GM12878 (cell line): ENCODE data around the gene XIRP1. TPM values are rescaled to one million over a fixed set of nuclear protein-coding genes. Genes with fewer than 3 reads are reported as not detected.
"Not testable (repeated sequence)": the region's sequence is repeated elsewhere in the genome, so short reads cannot be mapped to it uniquely, and the experiment has no call there.

Source experiments
- ATAC-seq: fragments of 200-7000 bp; cut with Tn5 transposase; 3 replicates; pipeline ENCODE4 v1.9.1; 2020; ENCODE audit warnings: mild to moderate bottlenecking, moderate library complexity
- BruUV-seq: library from RNA; stranded (reverse); fragments of 400-500 nt; replicated peaks from 2 replicates; lab custom pipeline; 2021; lab: Mats Ljungman, UMichigan
- CTCF ChIA-PET: fragments of 300-600 bp; sonication (Branson Sonifier 250); formaldehyde crosslinking; extraction: SDS; loops from one replicate; lab custom pipeline; 2021; ENCODE audit warnings: inconsistent platforms; lab: Yijun Ruan, JAX
- POLR2A ChIA-PET: fragments of 350-600 bp; formaldehyde crosslinking; extraction: SDS; loops from one replicate; lab custom pipeline; 2021; ENCODE audit warnings: inconsistent platforms; lab: Charles Lee
- RAD21 ChIA-PET: fragments of 300-600 bp; sonication (Branson Sonifier 250); formaldehyde crosslinking; loops from one replicate; lab custom pipeline; 2023; ENCODE audit warnings: antibody characterized with exemption; ENCODE audit not compliant: unreplicated experiment; lab: Charles Lee
- SMC1A ChIA-PET: fragments of 300-600 bp; sonication (Branson Sonifier 250); formaldehyde crosslinking; loops from one replicate; lab custom pipeline; 2023; ENCODE audit not compliant: unreplicated experiment, uncharacterized antibody; lab: Charles Lee
- DNase-seq: peaks from one replicate; pipeline ENCODE4 v3.0.0-alpha.2; 2011; ENCODE audit warnings: low read depth, low spot score
- FAIRE-seq: peaks from 3 replicates; lab custom pipeline; 2011; peaks lifted over from hg19 to GRCh38; lab: Jason Lieb, UNC
- H2AFZ ChIP-seq: 2 replicates; pipeline ENCODE4 v1.6.0; 2011; ENCODE audit warnings: low read depth, low read length, control low read depth; ENCODE audit not compliant: control insufficient read depth
- H3K27ac ChIP-seq: 2 replicates; pipeline ENCODE4 v1.5.1; 2011; ENCODE audit warnings: control low read depth; ENCODE audit not compliant: control insufficient read depth, insufficient read depth
- H3K27me3 ChIP-seq, 2 experiments: replicated peaks in 1 of 2; 2 replicates each; pipeline versions ENCODE4 v1.6.0 to v1.6.1; 2011; ENCODE audit warnings: low read length in 1 of 2; ENCODE audit not compliant: control insufficient read depth in 2 of 2, insufficient read depth in 2 of 2
- H3K36me3 ChIP-seq, 2 experiments: 2 replicates each; pipeline ENCODE4 v1.5.1; 2011; ENCODE audit warnings: low read length in 1 of 2; ENCODE audit not compliant: control insufficient read depth in 2 of 2, insufficient read depth in 2 of 2
- H3K4me1 ChIP-seq: 2 replicates; pipeline ENCODE4 v1.6.1; 2011; ENCODE audit warnings: mild to moderate bottlenecking, low read length, moderate library complexity, mixed read lengths; ENCODE audit not compliant: control insufficient read depth, insufficient read depth
- H3K4me2 ChIP-seq: 2 replicates; pipeline ENCODE4 v1.6.0; 2011; ENCODE audit warnings: control low read depth; ENCODE audit not compliant: control insufficient read depth, insufficient read depth
- H3K4me3 ChIP-seq: fragments of 200-600 bp; sonication (generic); 2 replicates; pipeline ENCODE4 v1.5.1; 2016
- H3K79me2 ChIP-seq: 2 replicates; pipeline ENCODE4 v1.6.0; 2011; ENCODE audit warnings: low read length; ENCODE audit not compliant: control insufficient read depth, insufficient read depth
- H3K9ac ChIP-seq: 2 replicates; pipeline ENCODE4 v1.8.0; 2011; ENCODE audit warnings: low read length, control low read depth, mixed read lengths; ENCODE audit not compliant: control insufficient read depth, insufficient read depth
- H3K9me3 ChIP-seq: replicated peaks from 3 replicates; pipeline ENCODE4 v1.5.1; 2011; ENCODE audit warnings: mild to moderate bottlenecking, low read length; ENCODE audit not compliant: control insufficient read depth, insufficient read depth
- H4K20me1 ChIP-seq: 2 replicates; pipeline ENCODE4 v1.6.0; 2011; ENCODE audit not compliant: control insufficient read depth, insufficient read depth
- ATF7 ChIP-seq: fragments of 450-650 bp; IDR thresholded peaks from 2 replicates; pipeline ENCODE4 v1.6.1; 2016; ENCODE audit warnings: low read depth, mild to moderate bottlenecking
- RAD51 ChIP-seq: fragments of 450-650 bp; IDR thresholded peaks from 2 replicates; pipeline ENCODE4 v1.6.1; 2016; ENCODE audit warnings: moderate library complexity, mild to moderate bottlenecking, inconsistent platforms
- ZNF274 ChIP-seq: IDR thresholded peaks from one replicate; pipeline ENCODE4 v1.8.0; 2011; ENCODE audit not compliant: insufficient read length, insufficient read depth
- WGBS: methylation state at CpG from one replicate; pipeline ENCODE4 v1.1.6; 2016; ENCODE audit warnings: low lambda C conversion rate; ENCODE audit not compliant: insufficient replicate concordance, insufficient coverage; ENCODE audit errors: missing lambda C conversion rate; 5-methylcytosine and 5-hydroxymethylcytosine counted together
- in situ Hi-C: fragments of 300-500 bp; cut with MboI; formaldehyde crosslinking; loops from 9 replicates; pipeline ENCODE4 v1.14.3; 2018; ENCODE audit warnings: mixed read lengths
- intact Hi-C: fragments of 100-400 bp; cut with micrococcal nuclease; formaldehyde crosslinking; loops from one replicate; pipeline ENCODE4 v1.14.2; 2022; ENCODE audit not compliant: unreplicated experiment
- polyA plus RNA-seq, 11 experiments: library from polyadenylated mRNA; depleted of rRNA in 4 of 11; unstranded in 6 of 11; stranded (reverse) in 5 of 11; fragments of >200 nt; fragmentation: Nextera tagmentation in 4 of 11; fragmentation: Illumina TruSeq in 1 of 11; extraction: Ambion mirVana in 4 of 11; extraction: Trizol in 1 of 11; gene quantifications; 1 replicate in 1 of 11; 2 replicates in 10 of 11; pipeline versions ENCODE4 v1.2.1 to v1.2.3, GENCODE V29; 2011 to 2016; ENCODE audit warnings: inconsistent platforms in 2 of 11, missing spikeins in 2 of 11, low read depth in 1 of 11
- total RNA-seq, 4 experiments: library from RNA; depleted of rRNA in 3 of 4; stranded (reverse); fragments of >200 nt in 3 of 4; fragmentation: Illumina TruSeq in 1 of 4; extraction: Trizol in 1 of 4; gene quantifications; 2 replicates each; pipeline versions ENCODE4 v1.2.1 to v1.2.3, GENCODE V29; 2013 to 2021

XIRP1 gene
- total and polyA plus RNA-seq, 10 of the 15 experiments (the other 5 are each of a cell fraction or from before 2014, with no cell fraction given): 0.03 to 0.38 (median 0.08) TPM; not detected in 1

DNA sequence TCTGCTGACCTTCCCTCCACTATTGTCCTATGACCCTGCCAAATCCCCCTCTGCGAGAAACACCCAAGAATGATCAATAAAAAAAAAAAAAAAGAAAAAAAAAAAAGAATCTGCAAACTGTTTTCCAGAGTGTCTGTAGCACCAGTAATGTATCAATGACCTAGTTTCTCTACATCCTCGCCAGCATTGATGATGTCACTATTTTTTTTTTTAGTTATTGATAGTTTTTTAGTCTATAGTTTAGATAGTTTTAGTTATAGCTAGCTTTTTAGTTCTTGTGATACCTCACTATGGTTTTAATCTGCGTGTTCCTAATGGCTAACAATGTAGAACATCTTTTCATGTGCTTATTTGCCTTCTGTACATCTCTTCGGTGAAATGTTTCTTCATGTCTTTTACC is 36.1 kb upstream of the XIRP1 start:
- ChIA-PET RAD21 (interaction anchor here (1.6 kb wide), 1 partner anchor 60 kb away, joined by 5 read pairs; no protein-coding TSS in a partner anchor), POLR2A (no interaction called here), CTCF (interaction anchor here (1.1 to 1.3 kb wide), 2 partner anchors 16 to 25 kb away, joined by 3 read pairs; no protein-coding TSS in a partner anchor), SMC1A (interaction anchor here (1.0 to 1.5 kb wide), 5 partner anchors 12 to 60 kb away, joined by 3 to 8 read pairs (median 4); no protein-coding TSS in a partner anchor)
- in situ Hi-C loops: no loop called here
- H3K79me2 ChIP-seq: no peaks in the 10 kb centered on the region
- no peak overlapping the region for H3K4me2 ChIP-seq
- intact Hi-C loops: no loop called here
- peaks cover 0 to 7% of the 10 kb centered on the region in 2 experiments; a peak in 1 of 4 replicates for H3K27me3 ChIP-seq
- peaks cover 9% of the 10 kb centered on the region for H3K4me1 ChIP-seq
- no peak overlapping the region for H3K4me3 ChIP-seq
- H3K36me3 ChIP-seq: no peaks in the 10 kb centered on the region
- ATAC-seq (no peak), DNase-seq (no peak), FAIRE-seq (no peak)
- H3K9me3 ChIP-seq: no peaks in the 10 kb centered on the region
- H4K20me1 ChIP-seq: no peaks in the 10 kb centered on the region
- 53% methylated on average over 3 of the region's 4 CpGs for WGBS
- TF ChIP-seq RAD51 (no peak), ATF7 (peak; percentile 31; the same call in 1 of the 2 replicates), ZNF274 (no peak)
- H2AFZ ChIP-seq: no peak overlapping the region
- H3K27ac ChIP-seq: no peak overlapping the region
- H3K9ac ChIP-seq: no peak overlapping the region
- BruUV-seq: no TSS peak

DNA sequence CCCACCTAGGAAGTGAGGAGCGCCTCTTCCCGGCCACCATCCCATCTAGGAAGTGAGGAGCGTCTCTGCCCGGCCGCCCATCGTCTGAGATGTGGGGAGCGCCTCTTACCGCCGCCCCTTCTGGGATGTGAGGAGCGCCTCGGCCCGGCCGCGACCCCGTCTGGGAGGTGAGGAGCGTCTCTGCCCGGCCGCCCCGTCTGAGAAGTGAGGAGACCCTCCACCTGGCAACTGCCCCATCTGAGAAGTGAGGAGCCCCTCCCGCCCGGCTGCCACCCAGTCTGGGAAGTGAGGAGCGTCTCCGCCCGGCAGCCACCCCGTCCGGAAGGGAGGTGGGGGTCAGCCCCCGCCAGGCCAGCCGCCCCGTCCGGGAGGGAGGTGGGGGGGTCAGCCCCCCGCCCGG is 35.2 kb upstream of the XIRP1 start:
- 85% methylated on average over 14 of the region's 32 CpGs for WGBS
- H3K9ac ChIP-seq, H3K9me3 ChIP-seq, H3K79me2 ChIP-seq, BruUV-seq, RAD21 ChIA-PET, FAIRE-seq, DNase-seq, H3K36me3 ChIP-seq, CTCF ChIA-PET, H3K4me2 ChIP-seq, ATAC-seq, H3K27me3 ChIP-seq, SMC1A ChIA-PET, H2AFZ ChIP-seq, H3K4me3 ChIP-seq, H3K4me1 ChIP-seq, in situ Hi-C loops, intact Hi-C loops, H4K20me1 ChIP-seq, POLR2A ChIA-PET, H3K27ac ChIP-seq: not testable (repeated sequence)
